IPS-NIHi11 (cell line): ENCODE measurements around the gene EHF.
A peak's percentile ranks its signal among the peaks of the same experiment; 100 is the strongest.

ENCODE experiments used
- DNase-seq: peaks from one replicate; pipeline ENCODE4 v3.0.0; 2012; ENCODE audit warnings: mixed read lengths, low spot score

The EHF gene

GRCh38 chr11:34625576-34625975 lies 4.7 kb downstream of the EHF start:
- no peak for DNase-seq

- no peak for DNase-seq
Measured at GRCh38 chr11:34626393-34626792, 5.5 kb downstream of the EHF start.

GRCh38 chr11:34627197-34627596 lies 6.3 kb downstream of the EHF start:
- no peak for DNase-seq

- DNase-seq: no peak
Measured at GRCh38 chr11:34629711-34630110, 8.8 kb downstream of the EHF start.

GRCh38 chr11:34630544-34630943 lies 9.7 kb downstream of the EHF start:
- no peak for DNase-seq

GRCh38 chr11:34631297-34631696 lies 10.4 kb downstream of the EHF start:
- no peak for DNase-seq

- no peak for DNase-seq
Measured at GRCh38 chr11:34631737-34632104, 10.8 kb downstream of the EHF start.

GRCh38 chr11:34632105-34632791 lies 11.4 kb downstream of the EHF start:
- peak; percentile 43 for DNase-seq

- no peak for DNase-seq
Measured at GRCh38 chr11:34633640-34633989, 12.7 kb downstream of the EHF start.

- no peak for DNase-seq
Measured at GRCh38 chr11:34633990-34634693, 13.2 kb downstream of the EHF start.

GRCh38 chr11:34634694-34635062 lies 13.8 kb downstream of the EHF start:
- no peak for DNase-seq

GRCh38 chr11:34636127-34636526 lies 15.2 kb downstream of the EHF start:
- no peak for DNase-seq

- DNase-seq: no peak
Measured at GRCh38 chr11:34637303-34637702, 16.4 kb downstream of the EHF start.

- DNase-seq: no peak
Measured at GRCh38 chr11:34638897-34639296, 18.0 kb downstream of the EHF start.

- DNase-seq: no peak
Measured at GRCh38 chr11:34639545-34639944, 18.7 kb downstream of the EHF start.

GRCh38 chr11:34640050-34640923 lies 19.4 kb downstream of the EHF start:
- peak; percentile 51 for DNase-seq

GRCh38 chr11:34640924-34641275 lies 20.0 kb downstream of the EHF start:
- no peak for DNase-seq

- DNase-seq: no peak
Measured at GRCh38 chr11:34641456-34641855, 20.6 kb downstream of the EHF start.

GRCh38 chr11:34642001-34642554 lies 21.2 kb downstream of the EHF start:
- peak; percentile 16 for DNase-seq

GRCh38 chr11:34642873-34643272 lies 22.0 kb downstream of the EHF start:
- no peak for DNase-seq

- no peak for DNase-seq
Measured at GRCh38 chr11:34643311-34643710, 22.4 kb downstream of the EHF start.

GRCh38 chr11:34643846-34644245 lies 23.0 kb downstream of the EHF start:
- no peak for DNase-seq
